ENCODE results near the gene KLHL22.

Gene KLHL22

GRCh38 chr22:20405291-20405930 is 90.2 kb downstream of the KLHL22 start:
- H3K4me3 ChIP-seq (ENCODE audit: low read depth, low read length), result no peak overlapping the region
- H3K4me2 ChIP-seq (ENCODE audit: low read length), result no peak overlapping the region
- no peaks in the 10 kb centered on the region for H3K27me3 ChIP-seq (ENCODE audit: control insufficient read depth, insufficient read depth, low read length)
- no peaks in the 10 kb centered on the region for H3K9me3 ChIP-seq (ENCODE audit: control insufficient read depth, low read length)
- H3K4me1 ChIP-seq, result no peaks in the 10 kb centered on the region
- no peaks in the 10 kb centered on the region for H3K79me2 ChIP-seq
- no peak overlapping the region for H3K9ac ChIP-seq
- no peak overlapping the region for H3K27ac ChIP-seq
- H2AFZ ChIP-seq, result no peak overlapping the region
- no peaks in the 10 kb centered on the region for H3K36me3 ChIP-seq (ENCODE audit: control insufficient read depth, insufficient read depth, low read length)
- no peak for TF ChIP-seq CTCF (IDR thresholded peaks at IDR 0.05)

- Histone ChIP-seq H3K9ac (no peak overlapping the region), H3K27me3 (ENCODE audit: control insufficient read depth, insufficient read depth, low read length) (no peaks in the 10 kb centered on the region), H3K36me3 (ENCODE audit: control insufficient read depth, insufficient read depth, low read length) (no peaks in the 10 kb centered on the region), H3K4me1 (no peaks in the 10 kb centered on the region), H2AFZ (no peak overlapping the region), H3K79me2 (no peaks in the 10 kb centered on the region), H3K4me2 (ENCODE audit: low read length) (no peak overlapping the region), H3K27ac (no peak overlapping the region), H3K9me3 (ENCODE audit: control insufficient read depth, low read length) (no peaks in the 10 kb centered on the region), H3K4me3 (ENCODE audit: low read depth, low read length) (no peak overlapping the region)
- no peak for TF ChIP-seq CTCF (IDR thresholded peaks at IDR 0.05)
Measured at GRCh38 chr22:20404881-20405280, 90.7 kb downstream of the KLHL22 start.

- Histone ChIP-seq H2AFZ (no peak overlapping the region), H3K4me1 (no peaks in the 10 kb centered on the region), H3K36me3 (ENCODE audit: control insufficient read depth, insufficient read depth, low read length) (no peaks in the 10 kb centered on the region), H3K9ac (no peak overlapping the region), H3K4me2 (ENCODE audit: low read length) (no peak overlapping the region), H3K79me2 (no peaks in the 10 kb centered on the region), H3K27ac (no peak overlapping the region), H3K9me3 (ENCODE audit: control insufficient read depth, low read length) (no peaks in the 10 kb centered on the region), H3K27me3 (ENCODE audit: control insufficient read depth, insufficient read depth, low read length) (no peaks in the 10 kb centered on the region), H3K4me3 (ENCODE audit: low read depth, low read length) (no peak overlapping the region)
- TF ChIP-seq CTCF (IDR thresholded peaks at IDR 0.05), result no peak
Measured at GRCh38 chr22:20403779-20404140, 91.8 kb downstream of the KLHL22 start.

- Histone ChIP-seq H3K4me1 (no peaks in the 10 kb centered on the region), H3K27me3 (ENCODE audit: control insufficient read depth, insufficient read depth, low read length) (no peaks in the 10 kb centered on the region), H2AFZ (no peak overlapping the region), H3K9ac (no peak overlapping the region), H3K79me2 (no peaks in the 10 kb centered on the region), H3K9me3 (ENCODE audit: control insufficient read depth, low read length) (no peaks in the 10 kb centered on the region), H3K4me2 (ENCODE audit: low read length) (no peak overlapping the region), H3K27ac (no peak overlapping the region), H3K4me3 (ENCODE audit: low read depth, low read length) (no peak overlapping the region), H3K36me3 (ENCODE audit: control insufficient read depth, insufficient read depth, low read length) (no peaks in the 10 kb centered on the region)
- TF ChIP-seq CTCF (IDR thresholded peaks at IDR 0.05), result no peak
Measured at GRCh38 chr22:20402960-20403778, 92.4 kb downstream of the KLHL22 start.
